ENCODE data around the gene SNTA1. TPM values are rescaled to one million over a fixed set of nuclear protein-coding genes. Genes with fewer than 3 reads are reported as not detected.

Gene SNTA1
- total and polyA plus RNA-seq, 9 of the 15 experiments (the other 6 are each of a cell fraction or from before 2014, with no cell fraction given): 1.2 to 40.8 (median 20.3) TPM

GRCh38 chr20:33411711-33412483, 31.7 kb downstream of the SNTA1 start (continued):
- no peak for TF ChIP-seq ZNF780A (CRISPR knock-in tag; IDR thresholded peaks at IDR 0.05)
- no peak for TF ChIP-seq EWSR1 (IDR thresholded peaks at IDR 0.05; ENCODE audit: borderline replicate concordance, low read depth, partially characterized antibody)
- TF ChIP-seq BCL6 (CRISPR knock-in tag; IDR thresholded peaks at IDR 0.05): no peak
- no peak for TF ChIP-seq UBTF (IDR thresholded peaks at IDR 0.05; ENCODE audit: borderline replicate concordance in 1 of 2, low read depth in 2 of 2, low read length in 2 of 2)
- TF ChIP-seq GATAD2A (IDR thresholded peaks at IDR 0.05): no peak
- 0 out of 4 replicates have a peak, but pooled peaks of 1 of the 2 experiments have one; percentile 20 for TF ChIP-seq RCOR1 (IDR thresholded peaks at IDR 0.05; ENCODE audit: borderline replicate concordance in 1 of 2, low read depth in 2 of 2, low read length in 2 of 2)
- TF ChIP-seq HSF4 (CRISPR knock-in tag; IDR thresholded peaks at IDR 0.05; ENCODE audit: borderline replicate concordance): no peak
- TF ChIP-seq E2F5 (CRISPR knock-in tag; IDR thresholded peaks at IDR 0.05): no peak
- peak; percentile 85 for TF ChIP-seq RBM25 (IDR thresholded peaks at IDR 0.05; ENCODE audit: low read depth, low read length, severe bottlenecking)
- TF ChIP-seq ZNF197 (CRISPR knock-in tag; IDR thresholded peaks at IDR 0.05; ENCODE audit: low read depth): no peak
- TF ChIP-seq ZFP36 (IDR thresholded peaks at IDR 0.05; ENCODE audit: low read depth, low read length, partially characterized antibody): peak; percentile 68
- TF ChIP-seq KDM1A (IDR thresholded peaks at IDR 0.05): peak in 1 of 2 experiments; percentile 79; a peak in 3 of 4 replicates
- TF ChIP-seq RREB1 (CRISPR knock-in tag; IDR thresholded peaks at IDR 0.05): no peak
- no peak for TF ChIP-seq GABPB2 (CRISPR knock-in tag; conservative IDR thresholded peaks at IDR 0.05)
- peak; percentile 34; the same call in 1 of the 2 replicates for TF ChIP-seq ZNF121 (CRISPR knock-in tag; conservative IDR thresholded peaks at IDR 0.05)
- TF ChIP-seq CHCHD3 (CRISPR knock-in tag; IDR thresholded peaks at IDR 0.05): no peak
- TF ChIP-seq BCOR (IDR thresholded peaks at IDR 0.05): peak; percentile 76
- peak; percentile 62; the same call in 1 of the 2 replicates for TF ChIP-seq SMARCA5 (IDR thresholded peaks at IDR 0.05)
- no peak for TF ChIP-seq NRF1 (conservative IDR thresholded peaks at IDR 0.05 in 1 of 2, IDR thresholded peaks at IDR 0.05 in 1 of 2)
